ENCODE results near the gene ZFAND3. TPM values are rescaled to one million over a fixed set of nuclear protein-coding genes. Genes with fewer than 3 reads are reported as not detected.

ZFAND3 gene
- total and polyA plus RNA-seq, 10 of the 15 experiments (the other 5 are each of a cell fraction or from before 2014, with no cell fraction given), result 0.90 to 34.4 (median 16.3) TPM

- DNase-seq (ENCODE audit: low read depth, low spot score) (no peak), ATAC-seq (no peak), FAIRE-seq (no peak)
- ChIA-PET RAD21 (ENCODE audit: unreplicated experiment) (interaction anchor here (0.6 to 1.7 kb wide), 5 partner anchors 10 to 156 kb away, joined by 3 to 6 read pairs (median 3); partner anchors contain the start of gene ZFAND3), POLR2A (no interaction called here), SMC1A (ENCODE audit: uncharacterized antibody, unreplicated experiment) (interaction anchor here (0.7 to 2.5 kb wide), 4 partner anchors 15 to 720 kb away, joined by 3 to 11 read pairs (median 4); no protein-coding TSS in a partner anchor), CTCF (interaction anchor here (0.6 to 1.4 kb wide), 2 partner anchors 15 to 1168 kb away, joined by 3 read pairs; no protein-coding TSS in a partner anchor)
- WGBS (ENCODE audit: insufficient coverage, insufficient replicate concordance, low lambda C conversion rate, missing lambda C conversion rate), result 73% methylated on average over 2 of the region's 2 CpGs
- H3K4me1 ChIP-seq (ENCODE audit: control insufficient read depth, insufficient read depth, low read length), result peaks cover 6% of the 10 kb centered on the region
- no peak overlapping the region for H2AFZ ChIP-seq (ENCODE audit: control insufficient read depth, low read depth, low read length)
- no peaks in the 10 kb centered on the region for H3K9me3 ChIP-seq (replicated peaks; ENCODE audit: control insufficient read depth, insufficient read depth, low read length)
- H3K27ac ChIP-seq (ENCODE audit: control insufficient read depth, insufficient read depth), result no peak overlapping the region
- H3K27me3 ChIP-seq (replicated peaks in 1 of 2; ENCODE audit: control insufficient read depth in 2 of 2, insufficient read depth in 2 of 2, low read length in 1 of 2), result no peaks in the 10 kb centered on the region
- peaks cover 5% of the 10 kb centered on the region for H4K20me1 ChIP-seq (ENCODE audit: control insufficient read depth, insufficient read depth)
- no peak overlapping the region for H3K4me2 ChIP-seq (ENCODE audit: control insufficient read depth, insufficient read depth)
- in situ Hi-C loops (cut with MboI), result no loop called here
- TF ChIP-seq SMC3 (IDR thresholded peaks at IDR 0.05; ENCODE audit: borderline replicate concordance, low read length), result no peak
- no peak for TF ChIP-seq SMARCA5 (IDR thresholded peaks at IDR 0.05)
- no peak for TF ChIP-seq SREBF2 (IDR thresholded peaks at IDR 0.05; ENCODE audit: low read length)
- no peak for TF ChIP-seq YY1 (IDR thresholded peaks at IDR 0.05; ENCODE audit: low read depth, low read length)
- TF ChIP-seq RFX5 (IDR thresholded peaks at IDR 0.05; ENCODE audit: low read depth, low read length), result no peak
- no peak for TF ChIP-seq ZNF592 (IDR thresholded peaks at IDR 0.05)
- TF ChIP-seq ZBTB33 (IDR thresholded peaks at IDR 0.05), result no peak
- no peak for TF ChIP-seq SPI1 (IDR thresholded peaks at IDR 0.05; ENCODE audit: borderline replicate concordance, insufficient read depth, low read depth, low read length)
- no peak for TF ChIP-seq USF1 (IDR thresholded peaks at IDR 0.05; ENCODE audit: borderline replicate concordance, extremely low read length, insufficient read depth, low read depth, low read length)
- TF ChIP-seq SMAD5 (IDR thresholded peaks at IDR 0.05; ENCODE audit: low read depth), result no peak
- TF ChIP-seq MTA3 (IDR thresholded peaks at IDR 0.05; ENCODE audit: borderline replicate concordance, low read length), result no peak
- no peak for TF ChIP-seq STAT1 (conservative IDR thresholded peaks at IDR 0.05)
- no peak for TF ChIP-seq JUNB (IDR thresholded peaks at IDR 0.05)
- H3K4me3 ChIP-seq, result no peak overlapping the region
- no peak overlapping the region for H3K9ac ChIP-seq (ENCODE audit: control insufficient read depth, insufficient read depth, low read length)
- peaks cover 0 to 3% of the 10 kb centered on the region in 2 experiments; a peak in 1 of 4 replicates for H3K36me3 ChIP-seq (ENCODE audit: control insufficient read depth in 2 of 2, insufficient read depth in 2 of 2, low read length in 1 of 2)
- intact Hi-C loops (cut with micrococcal nuclease; ENCODE audit: unreplicated experiment), result loop anchor here (2.0 to 10.0 kb wide), 3 partner anchors 71 to 157 kb away; no protein-coding TSS in a partner anchor
- peaks cover 55% of the 10 kb centered on the region for H3K79me2 ChIP-seq (ENCODE audit: control insufficient read depth, insufficient read depth, low read length)
- no TSS peak for BruUV-seq (replicated peaks)
Measured at GRCh38 chr6:37861452-37861851, 41.9 kb downstream of the ZFAND3 start.
